ENCODE results near the gene C1GALT1C1.

DNA sequence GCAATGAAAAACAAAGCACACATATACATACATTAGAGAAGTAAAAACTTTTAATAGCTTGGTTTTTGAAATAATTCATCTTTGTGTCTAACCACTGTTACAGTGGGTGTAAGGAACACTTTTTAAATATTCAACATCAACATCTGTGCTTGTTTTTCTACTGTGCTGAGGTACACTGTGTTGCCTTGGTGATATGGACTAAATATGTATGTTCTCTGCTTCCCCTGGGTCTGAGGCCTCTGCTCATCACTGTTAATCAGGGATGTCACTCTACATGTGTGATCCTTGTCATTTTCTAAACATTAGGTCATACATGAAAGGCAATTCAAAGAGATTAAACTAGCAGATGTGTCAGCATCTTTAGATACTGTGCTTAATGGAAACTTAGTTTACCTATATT, 15.0 kb downstream of the C1GALT1C1 start:
- no peak for TF ChIP-seq CTCF (conservative IDR thresholded peaks at IDR 0.05; ENCODE audit: low read depth in 2 of 2)
- TF ChIP-seq REST (IDR thresholded peaks at IDR 0.05; ENCODE audit: unreplicated experiment) = no peak
- no peak for TF ChIP-seq EZH2phosphoT487 (IDR thresholded peaks at IDR 0.05; ENCODE audit: unreplicated experiment)
- TF ChIP-seq CREB1 (CRISPR knock-in tag; IDR thresholded peaks at IDR 0.05; ENCODE audit: low read depth) = no peak
- no peak for TF ChIP-seq EZH2 (IDR thresholded peaks at IDR 0.05; ENCODE audit: low read depth, unreplicated experiment)

Measured in GM23338 (cell line).